AG04449 (cell line): ENCODE results near the gene TMEM225.

Experiments used
- CTCF ChIA-PET: fragments of 350-600 bp; formaldehyde crosslinking; extraction: SDS; loops from one replicate; lab custom pipeline; 2021; ENCODE audit warnings: antibody characterized with exemption; lab: Yijun Ruan, JAX
- POLR2A ChIA-PET: fragments of 400-600, 350-600 bp; formaldehyde crosslinking; extraction: SDS; loops from one replicate; lab custom pipeline; 2020; ENCODE audit warnings: antibody characterized with exemption, inconsistent platforms; lab: Yijun Ruan, JAX
- DNase-seq: peaks from one replicate; pipeline ENCODE4 v3.0.0-alpha.2; 2010; ENCODE audit warnings: low read depth, low spot score
- H3K4me3 ChIP-seq: 2 replicates; pipeline ENCODE4 v1.5.1; 2011; ENCODE audit warnings: low read depth, mild to moderate bottlenecking, control low read depth, low read length
- CTCF ChIP-seq: IDR thresholded peaks from one replicate; pipeline ENCODE4 v1.5.1; 2011; ENCODE audit warnings: mild to moderate bottlenecking, moderate library complexity, low read length, control low read depth, inconsistent platforms; ENCODE audit not compliant: insufficient read depth; ENCODE audit errors: missing control alignments

The TMEM225 gene

GRCh38 chr11:123856444-123856843, 29.0 kb downstream of the TMEM225 start:
- no peak for DNase-seq
- no peak for TF ChIP-seq CTCF

GRCh38 chr11:123853038-123853437, 32.4 kb downstream of the TMEM225 start:
- TF ChIP-seq CTCF = no peak
- H3K4me3 ChIP-seq = no peak overlapping the region
- ChIA-PET CTCF (no interaction called here), POLR2A (no interaction called here)
- no peak for DNase-seq

More at GRCh38 chr11:123856444-123856843, 29.0 kb downstream of the TMEM225 start:
- no peak overlapping the region for H3K4me3 ChIP-seq
- ChIA-PET CTCF (no interaction called here), POLR2A (no interaction called here)

- ChIA-PET POLR2A (no interaction called here), CTCF (no interaction called here)
- no peak overlapping the region for H3K4me3 ChIP-seq
- TF ChIP-seq CTCF = no peak
- no peak for DNase-seq
Observed at GRCh38 chr11:123852321-123852720, 33.1 kb downstream of the TMEM225 start.

- ChIA-PET POLR2A (no interaction called here), CTCF (no interaction called here)
- no peak overlapping the region for H3K4me3 ChIP-seq
- TF ChIP-seq CTCF = no peak
- DNase-seq = no peak
Observed at GRCh38 chr11:123851110-123851509, 34.4 kb downstream of the TMEM225 start.

- no peak for DNase-seq
- TF ChIP-seq CTCF = no peak
- no peak overlapping the region for H3K4me3 ChIP-seq
- ChIA-PET CTCF (no interaction called here), POLR2A (no interaction called here)
Observed at GRCh38 chr11:123841174-123841573, 44.3 kb downstream of the TMEM225 start.

- CTCF ChIA-PET = no interaction called here
- POLR2A ChIA-PET = no interaction called here
Observed at GRCh38 chr11:123839131-123839530, 46.3 kb downstream of the TMEM225 start.

More at GRCh38 chr11:123839131-123839530, 46.3 kb downstream of the TMEM225 start:
- no peak for TF ChIP-seq CTCF
- DNase-seq = no peak
- no peak overlapping the region for H3K4me3 ChIP-seq
